ENCODE measurements around the gene LMAN2L.

GRCh38 chr2:96763511-96764252 is 23.8 kb upstream of the LMAN2L start:
- TF ChIP-seq EZH2 (IDR thresholded peaks at IDR 0.05; ENCODE audit: borderline replicate concordance, insufficient read depth, low read depth, low read length, poor library complexity, severe bottlenecking) = no peak
- TF ChIP-seq, protein P1, sequence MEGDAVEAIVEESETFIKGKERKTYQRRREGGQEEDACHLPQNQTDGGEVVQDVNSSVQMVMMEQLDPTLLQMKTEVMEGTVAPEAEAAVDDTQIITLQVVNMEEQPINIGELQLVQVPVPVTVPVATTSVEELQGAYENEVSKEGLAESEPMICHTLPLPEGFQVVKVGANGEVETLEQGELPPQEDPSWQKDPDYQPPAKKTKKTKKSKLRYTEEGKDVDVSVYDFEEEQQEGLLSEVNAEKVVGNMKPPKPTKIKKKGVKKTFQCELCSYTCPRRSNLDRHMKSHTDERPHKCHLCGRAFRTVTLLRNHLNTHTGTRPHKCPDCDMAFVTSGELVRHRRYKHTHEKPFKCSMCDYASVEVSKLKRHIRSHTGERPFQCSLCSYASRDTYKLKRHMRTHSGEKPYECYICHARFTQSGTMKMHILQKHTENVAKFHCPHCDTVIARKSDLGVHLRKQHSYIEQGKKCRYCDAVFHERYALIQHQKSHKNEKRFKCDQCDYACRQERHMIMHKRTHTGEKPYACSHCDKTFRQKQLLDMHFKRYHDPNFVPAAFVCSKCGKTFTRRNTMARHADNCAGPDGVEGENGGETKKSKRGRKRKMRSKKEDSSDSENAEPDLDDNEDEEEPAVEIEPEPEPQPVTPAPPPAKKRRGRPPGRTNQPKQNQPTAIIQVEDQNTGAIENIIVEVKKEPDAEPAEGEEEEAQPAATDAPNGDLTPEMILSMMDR (IDR thresholded peaks at IDR 0.05) = peak; percentile 64

All from B cell (primary cell).